Brain pericyte (primary cell): ENCODE measurements around the gene NUDT6.
A peak's percentile ranks its signal among the peaks of the same experiment; 100 is the strongest.
"Not testable (repeated sequence)": the region's sequence is repeated elsewhere in the genome, so short reads cannot be mapped to it uniquely, and the experiment has no call there.

ENCODE experiments used
- DNase-seq: peaks from one replicate; pipeline ENCODE4 v3.0.0-alpha.2; 2012; ENCODE audit warnings: low read depth, low spot score

NUDT6 gene

DNA sequence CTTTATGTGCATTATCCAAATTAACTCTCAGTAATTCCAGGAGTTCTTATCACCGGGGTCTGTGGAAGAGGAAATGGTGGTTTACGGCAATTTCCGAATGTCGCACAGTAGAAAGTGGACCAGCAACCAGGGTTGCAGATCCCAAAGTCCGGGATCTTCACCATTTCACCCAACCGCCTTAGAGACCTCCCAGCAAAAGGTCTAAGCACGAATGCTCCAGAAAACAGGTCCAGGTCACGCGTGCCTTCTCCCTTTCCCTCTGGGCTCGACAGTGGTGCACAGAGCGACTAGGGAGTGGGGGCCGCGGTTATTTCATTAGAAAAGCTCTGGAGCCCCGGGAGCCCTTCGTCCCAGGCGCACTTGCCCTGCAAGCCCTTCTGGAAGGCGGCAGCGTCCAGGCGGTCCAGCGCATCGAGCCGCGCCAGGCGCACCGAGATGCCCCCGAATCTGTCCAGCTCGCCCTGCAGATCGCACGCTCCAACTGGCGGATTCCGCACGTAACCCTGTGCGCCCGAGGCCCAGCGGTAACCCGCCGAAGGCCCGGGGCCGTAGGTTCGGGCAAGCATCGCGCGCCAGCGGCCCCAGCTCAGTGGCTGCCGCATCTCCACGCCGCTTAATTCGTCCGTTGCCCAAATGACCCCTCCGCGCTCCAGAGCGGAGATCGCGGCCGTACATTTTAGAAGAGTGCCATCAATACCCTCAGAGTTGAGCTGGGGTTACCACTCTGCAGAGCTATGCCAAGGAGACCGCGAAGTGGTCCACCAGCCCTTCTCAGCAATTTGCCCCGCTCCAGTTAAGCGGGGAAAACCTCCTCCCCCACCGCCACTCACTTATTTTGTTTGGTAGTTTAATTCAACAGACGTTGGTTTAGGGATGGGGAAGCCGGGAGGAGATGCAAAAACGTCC, at the start of gene NUDT6:
NUDT6 (minus strand) TSS at position 627 of the 906 bp plus-strand sequence; CDS start at position 602, 25 bp downstream.
- DNase-seq: peak; percentile 20

DNA sequence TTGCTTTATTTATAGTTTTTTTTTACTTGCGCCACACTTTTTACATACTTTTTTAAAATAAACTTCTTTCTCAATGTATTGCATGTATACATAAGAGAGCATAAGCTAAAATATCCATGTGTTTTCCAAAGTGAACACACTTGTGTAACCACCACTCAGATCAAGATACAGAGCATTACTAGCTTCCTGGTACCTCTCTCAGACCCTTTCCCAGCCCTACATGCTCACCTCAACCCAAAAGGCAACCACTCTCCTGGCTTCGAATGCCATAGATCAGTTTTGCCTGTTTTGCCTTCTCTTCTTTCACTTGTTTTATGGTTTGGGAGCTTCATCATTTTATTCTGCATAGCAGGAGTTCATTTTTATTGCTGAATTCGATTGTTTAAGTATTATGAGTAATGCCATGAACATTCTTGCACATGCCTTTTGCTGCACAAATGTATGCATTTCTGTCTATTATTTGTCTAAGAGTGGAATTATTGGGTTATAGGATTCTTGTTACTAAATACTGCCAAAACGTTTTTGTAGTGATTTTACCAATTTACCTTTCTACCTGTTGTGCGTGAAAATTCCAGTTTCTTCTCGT, 45.9 kb upstream of the NUDT6 start:
- DNase-seq: no peak

- no peak for DNase-seq
Measured at GRCh38 chr4:122967231-122967630, 44.8 kb upstream of the NUDT6 start.

GRCh38 chr4:122966201-122966600, 43.8 kb upstream of the NUDT6 start:
- no peak for DNase-seq

GRCh38 chr4:122963216-122963615, 40.8 kb upstream of the NUDT6 start:
- DNase-seq: no peak

DNA sequence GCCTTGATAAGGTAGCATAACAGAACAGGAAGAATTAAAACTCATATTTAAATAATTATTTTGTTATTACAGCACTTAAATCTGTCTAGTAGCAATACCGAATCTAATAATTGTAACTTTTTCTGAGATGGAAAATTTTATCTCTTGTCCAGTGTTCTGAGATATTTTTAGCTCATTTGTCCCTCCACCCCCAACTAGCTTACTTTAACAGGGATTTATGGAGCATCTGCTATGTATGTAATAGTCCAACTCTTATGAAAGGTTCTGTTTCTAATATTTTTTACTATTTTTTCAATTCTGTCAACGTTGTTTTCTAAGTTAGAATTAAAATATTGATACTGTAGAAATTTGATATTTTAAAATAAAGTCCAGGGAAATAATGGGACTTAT, 38.2 kb upstream of the NUDT6 start:
- DNase-seq: no peak

DNA sequence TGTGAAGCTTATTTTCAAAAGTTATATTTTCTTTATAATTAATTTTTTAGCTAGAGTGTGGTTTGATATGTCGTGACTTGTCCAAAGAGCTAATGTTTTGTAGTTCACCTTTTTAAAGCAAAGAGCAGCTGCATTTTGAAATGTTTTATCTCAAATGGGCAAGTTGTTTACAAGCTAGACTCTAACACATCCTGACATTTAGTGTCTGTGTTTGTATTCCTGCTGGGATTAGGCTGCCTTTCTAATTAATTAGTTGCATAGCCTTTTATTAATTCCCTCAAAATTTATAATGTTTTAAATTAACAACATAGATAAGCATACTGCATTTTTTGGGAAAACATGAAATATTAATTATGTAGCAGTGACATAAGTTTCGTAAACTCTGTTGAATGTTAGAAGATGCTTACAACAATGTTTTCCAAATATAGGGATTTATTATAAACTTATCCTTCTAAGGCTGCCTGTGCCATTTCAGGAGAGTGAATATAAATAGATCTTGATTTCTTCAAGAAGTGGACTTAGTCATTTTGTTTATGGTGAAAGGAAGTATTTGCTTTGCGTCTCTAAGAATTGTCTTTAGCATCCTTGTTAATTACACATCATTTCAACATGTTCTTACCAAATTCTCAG, 37.7 kb upstream of the NUDT6 start:
- DNase-seq: no peak

DNA sequence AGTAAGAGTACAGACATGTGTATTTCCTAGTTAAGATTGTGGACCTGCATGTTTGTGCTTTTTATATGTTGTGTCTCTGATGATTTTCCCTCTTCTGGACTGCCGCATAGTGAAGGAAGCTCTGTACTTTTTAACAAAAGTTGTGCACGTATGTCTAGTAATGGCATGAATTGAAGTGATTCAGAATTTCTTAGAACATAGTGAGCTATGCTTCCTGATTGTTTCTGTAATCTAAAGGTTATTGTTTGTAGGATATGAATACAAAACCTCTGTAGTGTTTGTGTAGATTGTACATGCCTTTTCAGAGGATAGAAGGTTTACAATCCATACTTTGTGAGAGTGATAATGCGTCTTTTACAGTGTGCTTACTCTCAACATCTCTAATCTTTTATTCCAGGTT, 37.0 kb upstream of the NUDT6 start:
- DNase-seq: no peak

GRCh38 chr4:122958505-122958904, 36.1 kb upstream of the NUDT6 start:
- no peak for DNase-seq

DNA sequence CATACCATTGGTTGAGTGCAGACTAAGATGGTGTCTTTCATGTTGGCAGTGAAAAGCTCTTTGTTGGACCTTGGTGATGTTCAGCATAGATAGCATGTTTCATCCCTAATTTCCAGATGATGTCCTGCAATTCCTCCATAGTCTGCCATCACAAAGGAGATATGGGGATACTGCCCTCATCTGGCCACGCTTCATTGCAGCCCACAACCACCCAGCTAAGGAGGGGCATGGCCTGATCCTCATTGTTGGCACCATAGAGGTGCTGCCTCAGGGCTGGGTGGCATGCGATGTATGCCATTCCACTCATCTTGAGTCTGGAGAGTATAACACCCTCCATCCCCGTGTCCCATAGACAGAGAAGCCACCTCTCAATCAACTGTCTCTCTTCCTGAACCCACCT, 31.5 kb upstream of the NUDT6 start:
- no peak for DNase-seq

DNA sequence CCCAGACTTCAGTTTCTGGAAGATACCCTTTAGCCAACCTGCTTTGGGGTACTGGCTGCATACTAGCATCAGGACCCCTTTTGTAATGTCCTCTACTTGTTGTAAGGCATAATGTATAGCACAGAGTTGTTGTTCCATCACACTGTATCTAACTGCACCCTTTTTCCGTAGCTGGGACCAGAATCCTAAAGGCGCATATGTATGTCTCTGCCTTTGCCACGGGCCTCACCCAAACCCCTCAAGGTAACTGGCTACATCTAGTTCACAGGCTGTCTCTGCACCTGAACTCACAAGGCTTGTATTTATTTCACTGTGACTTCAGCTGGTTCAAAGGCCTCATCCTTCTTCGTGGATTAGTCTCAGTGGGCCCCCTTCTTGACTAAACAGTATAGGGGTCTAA, 29.6 kb upstream of the NUDT6 start:
- DNase-seq: no peak

- DNase-seq: no peak
Measured at GRCh38 chr4:122948671-122949070, 26.3 kb upstream of the NUDT6 start.

GRCh38 chr4:122946142-122946541, 23.7 kb upstream of the NUDT6 start:
- no peak for DNase-seq

- not testable (repeated sequence) for DNase-seq
Measured at GRCh38 chr4:122945136-122945535, 22.7 kb upstream of the NUDT6 start.

- no peak for DNase-seq
Measured at GRCh38 chr4:122932763-122933162, 10.4 kb upstream of the NUDT6 start.

DNA sequence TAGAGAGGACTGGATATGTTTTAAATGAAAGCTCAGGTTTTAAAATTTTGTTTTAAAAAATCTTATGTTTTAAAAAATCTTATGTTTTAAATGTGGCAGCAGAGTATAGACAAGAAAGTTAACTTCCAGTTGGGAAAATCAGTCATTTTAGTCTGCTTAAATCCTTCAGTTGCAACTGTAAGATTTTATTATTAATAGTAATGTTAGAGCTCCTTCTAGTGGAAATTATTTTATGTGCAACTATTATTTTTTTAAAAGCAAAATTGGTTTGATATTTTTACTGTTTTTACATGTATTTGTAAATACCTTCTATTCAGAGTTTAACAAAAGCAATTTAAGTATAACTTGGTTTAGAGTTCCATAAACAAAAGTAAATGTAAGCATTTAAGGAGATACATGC, 8.5 kb upstream of the NUDT6 start:
- no peak for DNase-seq

DNA sequence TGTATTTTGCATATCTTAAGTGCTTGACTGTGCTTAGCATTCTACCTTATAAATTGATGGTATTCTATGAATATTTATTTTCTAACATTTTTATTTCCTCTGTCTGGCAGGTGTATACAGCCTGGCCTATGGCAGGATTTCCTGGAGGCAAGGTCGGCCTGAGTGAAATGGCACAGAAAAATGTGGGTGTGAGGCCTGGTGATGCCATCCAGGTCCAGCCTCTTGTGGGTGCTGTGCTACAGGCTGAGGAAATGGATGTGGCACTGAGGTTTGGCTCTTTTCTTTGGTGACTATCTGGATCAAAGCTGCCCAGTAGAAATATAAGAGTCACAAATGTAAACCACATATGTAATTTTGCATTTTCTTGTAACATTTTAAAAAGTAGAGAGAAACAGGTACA, 6.5 kb upstream of the NUDT6 start:
- no peak for DNase-seq

DNA sequence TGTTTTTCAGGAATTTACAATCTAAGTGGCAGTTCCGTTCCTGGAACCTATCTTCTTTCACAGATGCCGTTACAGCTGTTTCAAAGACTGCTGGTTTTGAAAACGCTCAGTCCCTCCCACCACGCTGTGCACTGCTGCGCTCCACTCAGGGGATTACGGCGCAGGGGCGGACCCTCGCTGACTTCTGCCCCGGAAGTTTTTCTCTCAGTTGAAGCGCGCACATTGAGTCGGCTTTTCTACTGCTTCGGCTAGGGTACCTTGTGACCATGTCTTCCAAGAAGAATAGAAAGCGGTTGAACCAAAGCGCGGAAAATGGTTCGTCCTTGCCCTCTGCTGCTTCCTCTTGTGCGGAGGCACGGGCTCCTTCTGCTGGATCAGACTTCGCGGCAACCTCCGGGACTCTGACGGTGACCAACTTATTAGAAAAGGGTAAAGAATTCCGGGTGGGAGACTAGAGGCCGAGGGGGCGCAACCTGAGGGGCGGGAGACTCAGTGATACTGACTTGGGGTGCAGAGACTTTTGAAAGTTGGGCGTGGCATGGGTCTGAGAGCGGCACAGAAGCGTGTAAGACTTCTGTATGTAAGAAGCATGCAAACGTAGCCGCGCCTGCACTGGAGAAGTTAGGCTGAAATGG, 597 bp upstream of the NUDT6 start:
- peak; percentile 55 for DNase-seq

GRCh38 chr4:122921300-122921699, 1.1 kb downstream of the NUDT6 start:
- no peak for DNase-seq

- DNase-seq: no peak
Measured at GRCh38 chr4:122920473-122920872, 1.9 kb downstream of the NUDT6 start.

GRCh38 chr4:122917731-122918130, 4.7 kb downstream of the NUDT6 start:
- DNase-seq: no peak

- no peak for DNase-seq
Measured at GRCh38 chr4:122914938-122915337, 7.5 kb downstream of the NUDT6 start.
